GM19463 (cell line): ENCODE data around the gene UBAP1.
"Not testable (repeated sequence)": the region's sequence is repeated elsewhere in the genome, so short reads cannot be mapped to it uniquely, and the experiment has no call there.

ENCODE experiments used
- ATAC-seq: cut with Tn5 transposase; IDR thresholded peaks from one replicate; pipeline ENCODE4 v1.9.1; 2021; ENCODE audit warnings: mild to moderate bottlenecking, moderate library complexity; ENCODE audit not compliant: unreplicated experiment

The UBAP1 gene

DNA sequence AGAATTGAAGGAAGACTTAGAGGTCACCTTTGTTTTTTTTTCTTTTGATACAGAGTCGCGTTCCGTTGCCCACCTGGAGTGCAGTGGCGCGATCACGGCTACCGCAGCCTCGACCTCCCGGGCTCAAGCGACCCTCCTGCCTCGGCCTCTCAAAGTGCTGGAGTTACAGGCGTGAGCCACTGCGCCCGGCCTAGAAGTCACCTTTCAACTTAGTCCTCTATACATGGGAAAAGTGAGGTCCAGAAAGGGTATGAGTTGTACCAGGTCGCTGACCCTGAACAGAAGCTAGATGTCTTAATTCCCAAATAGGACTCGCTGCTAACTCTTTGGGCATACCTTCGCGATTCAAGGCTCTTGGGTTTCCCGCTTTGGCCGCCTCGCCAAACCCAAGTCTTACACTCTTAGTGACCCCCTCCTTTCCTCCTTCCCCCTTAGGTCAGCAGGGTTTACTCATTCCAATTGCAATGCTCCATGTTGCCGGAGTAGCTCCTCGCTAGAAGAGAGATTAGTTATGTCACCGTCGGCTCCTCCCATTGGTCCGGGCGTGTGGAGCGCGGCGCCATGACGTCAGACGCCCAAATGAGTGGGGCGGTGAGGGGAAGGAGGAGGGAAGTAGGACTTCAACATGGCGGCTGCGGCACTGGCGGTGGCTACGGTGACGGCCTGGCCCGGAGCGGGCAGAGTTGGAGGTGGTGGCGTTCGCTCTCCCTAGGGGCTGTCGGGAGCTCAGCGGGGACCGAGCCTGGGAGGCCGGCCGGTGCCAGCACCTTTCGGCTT lies at the start of gene UBAP1:
Gene UBAP1 (plus strand): TSS at position 608 of the 777 bp plus-strand sequence. CDS start 41,872 bp downstream, outside the sequence.
- peak; percentile 99 for ATAC-seq

DNA sequence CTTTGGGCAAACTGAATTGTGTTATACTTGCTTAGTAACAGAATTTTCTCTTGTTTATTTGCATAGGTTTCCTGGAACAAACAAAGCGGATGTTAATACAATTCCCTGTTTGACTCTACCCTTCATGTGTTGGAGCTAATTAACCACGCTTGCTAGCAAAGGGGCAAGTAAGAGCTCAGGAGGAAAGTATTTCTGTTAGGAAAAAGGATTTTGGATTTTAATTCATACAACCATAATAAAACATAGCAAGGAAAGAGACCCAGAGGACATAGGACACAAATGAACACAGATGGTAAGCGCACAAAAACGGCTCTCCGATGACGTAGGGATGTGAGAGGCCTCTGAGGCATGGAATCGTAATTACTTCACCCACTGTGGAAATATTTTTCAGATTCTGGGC lies 47.3 kb upstream of the UBAP1 start:
- no peak for ATAC-seq

DNA sequence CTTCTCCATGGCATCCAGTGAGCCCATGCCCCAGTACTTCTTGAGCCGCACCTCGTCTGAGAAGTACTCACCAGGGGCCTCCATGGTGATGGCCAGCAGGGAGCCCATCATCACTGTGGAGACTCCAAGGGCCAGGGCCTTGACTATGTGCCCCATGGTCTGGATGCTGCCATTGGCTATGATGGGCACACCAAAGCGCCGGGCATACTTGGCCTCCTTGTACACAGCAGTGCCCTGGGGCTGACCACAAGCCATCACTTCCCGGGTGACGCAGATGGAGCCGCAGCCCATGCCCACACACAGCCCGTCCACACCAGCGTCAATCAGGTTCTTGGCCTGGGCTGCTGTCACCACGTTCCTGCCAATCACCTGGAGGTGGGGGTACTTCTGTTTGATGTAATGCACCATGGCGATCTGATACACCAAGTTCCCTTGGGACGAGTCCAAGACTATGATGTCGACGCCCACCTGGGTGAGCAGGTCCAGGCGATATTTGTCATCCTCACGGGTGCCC lies 45.4 kb upstream of the UBAP1 start:
- ATAC-seq, result no peak

DNA sequence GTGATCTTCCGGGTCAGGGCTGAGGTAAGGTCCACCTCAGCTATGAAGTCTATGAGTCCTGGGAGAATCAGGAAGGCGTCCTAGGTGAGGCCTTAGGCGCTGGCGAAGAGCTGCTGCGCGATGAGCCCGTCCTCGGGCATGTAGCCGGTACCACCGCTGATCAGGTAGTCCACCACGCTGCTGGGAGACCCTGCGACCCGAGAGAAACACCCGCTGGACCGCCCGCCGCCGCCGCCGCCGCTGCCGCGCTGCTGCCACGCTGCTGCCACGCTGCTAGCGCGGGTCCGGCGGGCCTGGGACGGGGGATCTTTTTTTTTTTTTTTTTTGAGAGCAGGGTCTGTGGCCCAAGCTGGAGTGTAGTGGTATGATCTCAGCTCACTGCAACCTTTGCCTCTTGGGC lies 44.3 kb upstream of the UBAP1 start:
- ATAC-seq, result no peak

DNA sequence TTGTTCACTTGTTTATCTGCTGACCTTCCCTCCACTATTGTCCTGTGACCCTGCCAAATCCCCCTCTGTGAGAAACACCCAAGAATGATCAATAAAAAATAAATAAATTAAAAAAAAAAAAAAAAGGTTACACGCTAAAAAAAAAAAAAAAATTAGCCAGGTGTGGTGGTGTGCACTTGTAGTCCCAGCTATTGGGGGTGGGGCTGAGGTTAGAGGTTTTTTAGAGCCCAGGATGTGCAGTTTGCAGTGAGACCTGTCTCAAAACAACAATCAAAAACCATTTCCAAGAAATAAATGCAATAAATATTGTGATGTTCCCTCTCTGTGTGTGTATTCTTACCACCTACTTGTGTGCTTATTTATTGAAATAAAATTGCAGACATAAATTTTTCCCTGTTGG lies 40.2 kb upstream of the UBAP1 start:
- not testable (repeated sequence) for ATAC-seq

DNA sequence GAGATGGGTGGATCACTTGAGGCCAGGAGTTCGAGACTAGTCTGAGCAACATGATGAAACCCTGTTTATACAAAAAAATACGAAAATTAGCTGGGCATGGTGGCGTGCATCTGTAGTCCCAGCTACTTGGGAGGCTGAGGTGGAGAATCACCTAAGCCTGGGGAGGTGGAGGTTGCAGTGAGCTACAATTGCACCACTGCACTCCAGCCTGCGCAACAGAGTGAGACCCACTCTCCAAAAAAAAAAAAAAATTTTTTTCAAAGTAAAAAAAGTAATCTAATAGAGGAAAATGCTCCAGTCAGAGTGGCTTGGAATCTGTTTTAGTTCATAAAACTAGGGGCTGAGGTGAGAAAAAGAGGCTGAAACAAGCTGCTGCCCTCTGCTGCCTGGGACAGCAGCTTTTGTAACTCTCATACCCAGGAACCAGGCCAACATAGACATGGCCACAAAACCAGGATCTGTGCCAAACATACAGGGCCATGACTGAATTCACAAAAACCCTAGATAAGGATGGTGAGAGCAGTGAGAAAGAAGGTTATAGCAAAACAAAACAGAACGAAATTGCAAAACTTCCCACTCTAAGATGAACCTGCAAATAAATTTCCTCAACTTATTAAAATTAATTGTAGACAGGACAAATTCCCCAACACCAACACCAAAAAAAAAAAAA lies 39.2 kb upstream of the UBAP1 start:
- no peak for ATAC-seq

DNA sequence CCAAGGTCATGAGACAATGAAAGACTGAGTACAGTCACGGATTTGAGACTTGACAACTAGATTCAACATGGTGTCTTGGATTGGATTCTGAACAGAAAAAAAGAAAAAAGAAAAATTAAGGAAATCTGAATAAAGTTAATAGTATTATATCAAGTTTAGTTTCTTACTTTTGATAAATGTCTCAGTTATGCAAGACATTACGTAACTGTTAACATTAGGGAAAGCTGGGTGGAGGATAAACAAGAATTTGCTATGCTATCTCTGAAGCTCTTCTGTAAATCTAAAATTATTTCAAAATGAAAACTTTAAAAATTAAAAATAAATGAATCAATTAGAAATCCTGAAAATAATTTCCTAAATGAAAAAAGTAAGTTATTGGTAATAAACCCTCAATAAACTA lies 38.0 kb upstream of the UBAP1 start:
- no peak for ATAC-seq

DNA sequence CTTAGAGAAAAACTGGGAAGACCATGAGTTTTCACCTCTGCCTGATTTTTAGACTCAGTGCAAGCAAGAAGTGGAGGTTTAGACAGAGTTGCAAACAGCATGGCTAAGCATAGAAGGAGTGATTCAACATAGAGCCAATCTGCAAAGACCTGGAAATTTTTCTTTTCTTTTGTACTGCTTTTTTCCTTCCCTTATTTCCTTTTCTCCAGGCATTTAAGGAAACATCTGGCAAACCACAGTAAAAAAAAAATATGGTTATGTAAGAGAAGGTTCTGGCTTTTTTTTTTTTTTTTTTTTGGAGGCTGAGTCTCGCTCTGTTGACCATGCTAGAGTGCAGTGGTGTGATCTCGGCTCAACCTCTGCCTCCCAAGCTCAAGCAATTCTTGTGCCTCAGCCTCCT lies 35.7 kb upstream of the UBAP1 start:
- ATAC-seq, result no peak

DNA sequence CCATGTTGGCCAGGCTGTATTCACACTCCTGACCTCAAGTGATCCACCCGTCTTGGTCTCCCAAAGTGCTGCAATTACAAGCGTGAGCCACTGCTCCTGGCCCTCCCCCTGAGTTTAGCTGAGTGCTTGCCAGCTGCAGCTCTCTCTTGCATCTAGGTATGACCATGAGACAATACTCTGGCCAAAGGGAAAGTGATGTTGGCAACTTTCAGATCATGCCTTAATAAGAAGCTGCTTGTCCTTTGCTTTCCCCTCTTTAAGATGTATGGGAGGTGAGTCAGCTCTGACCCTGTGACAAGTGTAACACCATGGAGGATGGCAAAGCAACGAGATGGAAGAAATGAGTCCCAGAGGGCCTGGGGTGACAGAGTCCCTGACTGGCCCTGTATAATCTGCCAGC lies 33.7 kb upstream of the UBAP1 start:
- no peak for ATAC-seq

DNA sequence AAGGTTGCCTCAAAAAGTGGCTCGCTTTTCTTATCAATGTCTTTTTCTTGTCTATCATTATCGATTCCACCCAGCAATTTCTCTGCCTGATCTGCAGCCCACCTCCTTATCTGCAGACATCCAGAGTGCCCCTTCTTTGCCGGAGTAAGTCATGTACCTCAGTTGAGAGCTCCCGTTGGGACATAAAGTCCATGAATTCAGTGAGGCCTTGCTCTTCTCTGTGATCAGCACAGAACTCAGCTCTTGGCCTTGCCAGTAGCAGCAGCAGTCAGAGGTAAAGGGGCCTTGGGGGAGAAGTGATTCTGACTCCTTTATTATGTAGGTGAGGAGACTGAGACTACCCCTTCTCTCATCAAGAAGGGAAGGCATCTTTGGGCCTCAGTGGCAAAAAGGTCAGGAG lies 27.4 kb upstream of the UBAP1 start:
- no peak for ATAC-seq

DNA sequence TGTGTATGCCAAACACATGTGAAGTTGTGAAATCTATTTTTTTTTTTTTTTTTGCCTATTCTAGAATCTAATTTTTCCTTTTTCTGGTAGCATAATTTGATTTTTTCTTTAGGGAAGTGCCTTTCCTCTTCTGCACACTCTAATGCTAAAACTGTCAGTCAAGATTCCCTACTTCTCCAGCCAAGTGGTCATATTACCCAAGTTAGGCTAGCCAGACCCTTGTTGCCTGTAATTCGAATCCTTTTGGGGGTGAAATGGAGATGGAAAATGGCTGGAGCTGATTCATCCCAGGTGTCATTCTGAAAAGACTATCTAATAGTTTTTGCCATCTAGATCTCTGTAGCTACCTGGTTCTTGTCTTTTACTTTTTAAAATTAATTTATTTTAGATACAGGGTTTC lies 24.8 kb upstream of the UBAP1 start:
- ATAC-seq, result no peak

DNA sequence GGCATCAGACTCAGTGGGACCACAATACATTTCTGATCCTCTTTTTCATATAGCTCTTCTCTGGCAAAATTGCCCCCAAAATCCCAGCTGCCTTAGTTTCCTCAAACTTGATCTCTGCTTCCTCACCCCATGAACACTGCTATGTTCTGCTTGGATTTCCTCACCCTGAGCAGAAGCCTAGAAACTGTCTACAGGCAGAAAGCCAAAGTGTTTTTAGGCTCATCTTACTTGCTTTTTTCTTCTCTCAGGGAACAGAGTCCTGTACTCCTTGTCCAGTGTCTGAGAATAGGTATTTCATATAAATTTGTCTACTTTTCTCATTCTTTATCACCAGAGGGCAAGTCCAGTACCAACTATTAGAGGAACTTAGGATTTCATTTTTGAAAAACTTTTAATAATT lies 21.5 kb upstream of the UBAP1 start:
- no peak for ATAC-seq

DNA sequence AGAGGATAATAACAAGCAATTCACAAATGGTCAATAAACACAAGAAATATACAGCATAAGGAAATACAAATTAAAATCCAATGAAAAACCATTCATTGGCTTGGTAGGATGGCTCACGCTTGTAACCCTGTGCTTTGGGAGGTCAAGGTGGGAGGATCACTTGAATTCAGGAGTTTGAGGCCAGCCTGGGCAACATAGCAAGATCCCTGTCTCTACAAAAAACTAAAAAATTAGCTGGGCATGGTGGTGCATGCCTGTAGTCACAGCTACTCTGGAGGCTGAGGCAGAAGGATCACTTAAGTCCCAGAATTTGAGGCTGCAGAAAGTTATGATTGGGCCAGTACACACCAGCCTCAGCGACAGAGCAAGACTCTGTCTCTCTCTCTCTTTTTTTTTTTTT lies 20.9 kb upstream of the UBAP1 start:
- no peak for ATAC-seq

DNA sequence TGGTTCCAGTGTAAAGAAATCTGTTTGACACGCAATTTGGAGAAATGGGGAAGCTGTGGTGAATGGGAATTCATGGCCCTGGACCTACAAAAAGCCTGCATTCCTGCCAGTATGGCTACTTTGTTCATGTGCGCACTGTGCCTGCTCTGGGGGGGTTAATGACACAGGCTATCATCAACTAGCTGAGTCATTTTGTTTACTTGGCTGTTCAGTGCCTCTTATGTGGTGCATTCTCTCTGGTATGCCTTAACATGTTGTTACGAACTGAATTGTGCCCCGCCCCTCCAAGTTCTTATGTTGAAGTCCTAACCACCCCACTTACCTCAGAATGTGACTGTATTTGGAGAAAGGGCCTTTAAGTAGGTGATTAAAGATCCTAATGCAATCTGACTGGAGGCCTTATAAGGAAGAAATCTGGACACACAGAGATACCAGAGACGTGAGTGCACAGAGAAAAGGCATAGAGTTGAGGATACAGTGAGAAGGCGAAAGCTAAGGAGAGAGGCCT lies 20.4 kb upstream of the UBAP1 start:
- no peak for ATAC-seq

DNA sequence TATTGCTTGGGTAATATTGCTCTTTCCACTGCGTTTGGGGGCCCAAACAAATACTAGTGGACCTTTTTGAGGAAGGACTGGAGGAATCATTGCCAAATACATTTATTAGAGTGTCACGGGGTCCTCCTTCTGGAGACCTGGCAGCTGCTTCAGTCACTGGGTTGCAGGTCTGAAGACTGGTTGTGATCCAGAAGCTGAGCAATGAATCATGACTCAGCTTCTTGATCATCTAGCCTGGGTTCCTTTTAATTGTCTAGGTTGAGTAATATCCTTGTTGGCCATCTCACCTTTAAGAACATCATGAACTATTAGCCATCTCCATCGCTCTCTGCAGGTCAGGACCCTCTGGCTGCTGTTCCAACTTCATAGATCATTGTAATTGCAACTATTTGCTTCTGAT lies 15.4 kb upstream of the UBAP1 start:
- no peak for ATAC-seq

DNA sequence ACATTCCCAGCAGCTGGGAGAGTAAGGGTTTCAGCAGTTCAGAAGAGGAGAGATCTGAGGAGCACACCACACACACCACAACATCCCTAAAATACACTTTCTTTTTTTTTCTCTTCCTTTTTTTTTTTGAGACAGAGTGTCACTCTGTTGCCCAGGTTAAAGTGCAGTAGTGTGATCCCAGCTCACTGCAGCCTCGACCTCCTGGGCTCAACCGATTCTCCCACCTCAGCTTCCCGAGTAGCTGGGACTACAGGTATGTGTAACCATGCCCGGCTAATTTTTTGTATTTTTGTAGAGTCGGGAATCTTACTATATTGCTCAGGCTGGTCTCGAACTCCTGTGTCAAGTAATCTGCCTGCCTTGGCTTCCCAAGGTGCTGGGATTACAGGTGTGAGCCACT lies 9.7 kb upstream of the UBAP1 start:
- no peak for ATAC-seq

DNA sequence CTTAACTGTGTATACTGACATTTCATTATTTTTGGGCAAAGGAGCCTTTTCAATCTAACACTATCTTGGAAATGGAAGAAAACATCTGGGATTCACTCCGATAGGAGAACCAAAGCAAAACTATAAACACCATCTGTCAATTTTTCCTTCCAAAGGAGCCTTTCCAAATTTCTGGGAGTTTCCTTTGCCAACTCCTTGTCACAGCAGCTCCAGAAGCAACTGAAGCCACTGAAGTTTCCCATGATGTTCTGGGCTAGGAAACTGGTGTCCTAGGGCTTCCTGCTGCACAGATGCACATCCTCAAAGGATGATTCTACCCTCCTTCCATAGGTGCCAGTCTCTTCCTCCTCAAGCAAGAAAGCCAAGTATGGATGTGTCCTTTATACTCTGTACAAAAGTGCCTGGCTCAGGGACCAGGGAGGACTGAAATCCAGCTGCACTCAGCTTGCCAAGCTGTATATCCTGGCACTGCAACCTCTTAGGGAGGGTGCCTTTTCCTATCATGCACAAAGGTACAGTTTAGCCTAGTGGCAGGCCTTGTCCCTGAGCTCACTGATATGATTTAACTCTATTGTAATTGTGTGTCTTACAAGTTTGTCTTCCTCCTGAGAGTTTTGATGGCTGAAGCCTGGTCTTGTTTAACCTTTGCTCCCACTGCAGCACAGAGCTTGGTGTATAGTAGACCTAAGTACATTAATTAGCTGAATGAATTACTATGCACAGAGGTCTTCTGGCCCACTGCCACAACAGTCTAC lies 8.4 kb upstream of the UBAP1 start:
- no peak for ATAC-seq

DNA sequence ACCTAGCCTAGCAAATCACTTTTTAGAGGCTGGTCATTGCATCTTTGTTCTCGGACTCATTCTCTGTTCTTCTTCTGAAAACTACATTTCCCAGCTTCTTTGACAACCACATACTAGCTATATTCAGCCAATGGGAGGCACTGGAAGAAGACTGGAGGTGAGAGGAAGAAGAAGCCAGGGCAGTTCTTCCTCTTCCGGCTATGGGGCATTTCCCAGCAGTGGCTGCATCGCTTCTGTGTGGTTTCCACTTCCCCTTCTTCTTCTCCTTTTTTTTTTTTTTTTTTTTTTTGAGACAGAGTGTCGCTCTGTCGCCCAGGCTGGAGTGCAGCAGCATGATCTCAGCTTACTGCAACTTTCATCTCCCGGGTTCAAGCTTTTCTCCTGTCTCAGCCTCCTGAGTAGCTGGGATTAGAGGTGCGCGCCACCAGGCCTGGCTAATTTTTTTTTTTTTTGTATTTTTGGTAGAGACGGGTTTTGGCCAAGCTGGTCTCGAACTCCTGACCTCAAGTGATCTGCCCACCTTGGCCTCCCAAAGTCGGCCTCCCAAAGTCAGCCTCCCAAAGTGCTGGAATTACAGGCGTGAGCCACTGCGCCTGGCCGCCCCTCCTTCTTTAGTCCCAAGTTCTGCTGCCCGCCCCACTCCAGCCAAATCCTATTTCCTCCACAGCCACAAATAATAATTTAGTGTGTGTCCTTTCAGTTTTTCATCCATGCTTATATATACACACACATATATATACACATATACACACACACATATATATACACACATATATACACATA lies 6.9 kb upstream of the UBAP1 start:
- ATAC-seq, result no peak

DNA sequence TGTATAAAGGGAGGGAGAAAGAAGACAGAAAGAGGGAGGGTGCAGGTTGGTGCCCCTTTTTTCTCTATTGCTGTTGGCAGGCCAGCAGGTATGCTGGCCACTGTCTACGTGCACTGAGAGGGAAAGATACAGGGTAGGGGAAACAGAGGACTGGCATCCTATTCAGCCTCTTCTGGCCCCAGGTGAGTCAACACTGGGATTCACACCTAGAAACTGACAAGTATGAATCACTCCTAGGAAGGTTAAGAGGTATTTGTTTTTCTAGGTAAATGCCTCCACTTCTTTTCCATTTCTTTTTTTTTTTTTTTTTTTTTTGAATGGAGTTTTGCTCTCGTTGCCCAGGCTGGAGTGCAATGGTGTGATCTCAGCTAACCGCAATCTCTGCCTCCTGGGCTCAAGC lies 2.8 kb upstream of the UBAP1 start:
- no peak for ATAC-seq

DNA sequence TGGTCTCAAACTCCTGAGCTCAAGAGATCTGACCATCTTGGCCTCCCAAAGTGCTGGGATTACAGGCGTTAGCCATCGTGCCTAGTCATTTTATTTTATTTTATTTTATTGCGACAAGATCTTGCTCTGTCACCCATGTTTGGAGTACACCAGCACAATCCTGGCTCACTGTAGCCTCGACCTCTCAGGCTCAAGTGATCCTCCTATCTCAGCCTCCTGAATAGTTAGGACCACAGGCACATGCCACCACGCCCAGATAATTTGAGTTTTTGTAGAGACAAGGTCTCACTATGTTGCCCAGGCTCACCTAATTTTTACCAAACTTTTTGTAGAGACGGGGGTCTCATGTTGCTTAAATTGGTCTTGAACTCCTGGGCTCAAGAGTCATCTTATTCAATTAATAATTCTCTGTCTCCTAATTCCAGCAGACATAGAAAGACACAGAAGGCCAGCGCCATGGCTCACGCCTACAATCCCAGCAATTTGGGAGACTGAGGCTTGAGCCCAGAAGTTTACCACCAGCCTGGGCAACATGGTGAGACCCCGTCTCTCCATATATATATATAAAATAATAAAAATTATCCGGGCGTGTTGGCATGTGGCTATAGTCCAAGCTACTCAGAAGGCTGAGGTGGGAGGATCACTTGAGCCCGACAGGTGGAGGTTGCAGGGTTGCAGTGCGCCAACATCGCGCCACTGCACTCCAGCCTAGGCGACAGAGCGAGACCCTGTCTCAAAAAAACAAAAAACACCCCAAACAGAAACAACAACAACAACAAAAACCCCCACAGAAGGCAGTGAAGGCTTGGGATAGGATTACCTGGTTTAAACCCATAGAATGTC lies 1.0 kb upstream of the UBAP1 start:
- no peak for ATAC-seq
